GM12873 (cell line): ENCODE measurements around the gene CTDSP1.
A peak's percentile ranks its signal among the peaks of the same experiment; 100 is the strongest.

Experiments
- TF ChIP-seq, protein P1 (sequence below): IDR thresholded peaks from 2 replicates; pipeline ENCODE4 v1.5.1; 2012; ENCODE audit warnings: low read depth, mild to moderate bottlenecking, moderate library complexity, low read length, control low read depth; ENCODE audit not compliant: insufficient read depth; ENCODE audit errors: missing control alignments

CTDSP1 gene

DNA sequence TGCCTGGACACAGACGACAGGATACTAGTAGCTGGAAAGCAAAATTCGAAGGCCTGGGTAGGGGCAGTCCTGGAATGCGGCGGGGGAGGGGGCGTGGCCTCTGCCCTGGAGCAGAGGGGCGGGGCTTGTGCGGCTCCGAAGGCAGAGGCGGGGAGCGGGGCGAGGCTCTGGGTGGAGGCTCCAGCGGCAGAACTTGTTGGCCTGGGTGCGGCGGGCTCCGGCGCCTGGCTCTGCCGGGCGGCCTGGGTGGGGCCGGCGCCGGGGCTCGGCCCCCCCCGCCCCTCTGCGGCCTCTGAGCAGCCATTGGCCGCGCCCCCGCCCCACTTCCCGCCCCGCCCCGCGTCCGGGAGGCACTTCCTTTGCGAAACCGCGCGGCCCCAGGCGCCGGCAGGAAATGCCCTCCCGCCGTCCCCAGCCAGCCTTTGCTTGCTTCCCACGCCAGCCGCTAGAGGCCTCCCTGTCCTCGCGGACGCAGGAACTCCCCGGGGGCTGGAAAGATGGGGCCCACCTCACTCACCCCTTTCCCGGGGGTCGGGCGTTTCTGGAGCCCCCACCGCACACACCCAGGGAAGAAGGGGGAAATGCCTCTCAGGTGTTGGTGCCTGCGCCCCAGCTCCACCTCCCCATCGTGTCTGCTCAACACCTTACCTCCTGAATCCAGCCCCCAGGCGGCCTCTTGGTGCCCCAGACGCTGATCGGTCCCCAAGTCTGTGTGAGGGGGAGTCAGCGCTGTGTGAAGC is 6.7 kb downstream of the CTDSP1 start:
- TF ChIP-seq, protein P1, sequence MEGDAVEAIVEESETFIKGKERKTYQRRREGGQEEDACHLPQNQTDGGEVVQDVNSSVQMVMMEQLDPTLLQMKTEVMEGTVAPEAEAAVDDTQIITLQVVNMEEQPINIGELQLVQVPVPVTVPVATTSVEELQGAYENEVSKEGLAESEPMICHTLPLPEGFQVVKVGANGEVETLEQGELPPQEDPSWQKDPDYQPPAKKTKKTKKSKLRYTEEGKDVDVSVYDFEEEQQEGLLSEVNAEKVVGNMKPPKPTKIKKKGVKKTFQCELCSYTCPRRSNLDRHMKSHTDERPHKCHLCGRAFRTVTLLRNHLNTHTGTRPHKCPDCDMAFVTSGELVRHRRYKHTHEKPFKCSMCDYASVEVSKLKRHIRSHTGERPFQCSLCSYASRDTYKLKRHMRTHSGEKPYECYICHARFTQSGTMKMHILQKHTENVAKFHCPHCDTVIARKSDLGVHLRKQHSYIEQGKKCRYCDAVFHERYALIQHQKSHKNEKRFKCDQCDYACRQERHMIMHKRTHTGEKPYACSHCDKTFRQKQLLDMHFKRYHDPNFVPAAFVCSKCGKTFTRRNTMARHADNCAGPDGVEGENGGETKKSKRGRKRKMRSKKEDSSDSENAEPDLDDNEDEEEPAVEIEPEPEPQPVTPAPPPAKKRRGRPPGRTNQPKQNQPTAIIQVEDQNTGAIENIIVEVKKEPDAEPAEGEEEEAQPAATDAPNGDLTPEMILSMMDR: peak; percentile 76

DNA sequence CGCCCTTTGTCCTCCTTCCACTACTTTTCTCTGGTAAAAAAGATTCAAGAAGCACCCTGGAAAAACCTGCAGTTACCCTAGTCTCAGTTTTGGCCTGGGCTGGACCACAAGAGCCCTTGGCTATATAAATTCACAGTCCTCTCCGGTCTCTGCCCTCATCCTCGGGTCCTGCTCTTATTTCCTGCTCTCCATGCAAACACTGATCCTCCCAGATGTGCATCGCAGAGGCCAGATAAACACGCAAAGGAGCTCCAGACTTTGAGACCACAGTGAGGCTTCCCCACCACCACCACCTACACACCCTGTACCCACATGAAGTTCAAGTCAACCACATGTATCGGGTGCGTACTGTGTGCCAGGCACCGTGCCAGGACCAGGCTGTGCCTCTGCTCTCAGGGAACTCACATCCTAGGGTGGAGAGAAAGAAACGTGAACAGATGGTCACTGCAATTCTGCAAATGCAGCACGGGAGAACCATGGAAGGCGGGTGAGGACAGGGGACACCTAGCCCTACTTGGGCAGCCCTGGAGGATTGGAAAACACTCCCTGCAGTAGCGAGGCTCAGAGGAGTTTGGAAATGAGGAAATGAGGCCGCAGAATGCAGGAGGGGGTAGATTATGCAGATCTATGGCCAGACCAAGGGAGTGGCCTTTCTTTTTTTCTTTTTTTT is 7.4 kb downstream of the CTDSP1 start:
- TF ChIP-seq, protein P1: no peak

DNA sequence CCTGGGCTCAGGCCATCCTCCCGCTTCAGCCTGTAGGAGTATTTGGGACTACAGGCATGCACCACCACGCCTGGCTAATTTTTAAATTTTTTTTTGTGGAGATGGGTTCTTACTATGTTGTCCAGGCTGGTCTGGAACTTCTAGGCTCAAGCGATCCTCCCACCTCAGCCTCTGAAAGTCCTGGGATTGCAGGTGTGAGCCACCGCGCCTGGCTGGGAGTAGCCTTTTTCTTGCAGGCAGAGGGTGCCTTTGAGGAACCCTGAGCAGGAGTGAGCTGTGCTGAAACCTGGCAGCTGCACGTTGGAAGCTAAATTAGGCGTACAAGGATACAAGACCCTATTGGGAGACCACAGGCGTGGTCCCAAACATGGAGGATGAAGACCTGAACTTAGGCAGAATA is 8.0 kb downstream of the CTDSP1 start:
- TF ChIP-seq, protein P1: no peak

- TF ChIP-seq, protein P1: no peak
These were observed 18.7 kb downstream of the CTDSP1 start for GRCh38 chr2:218418321-218418716.

GRCh38 chr2:218418717-218419458 is 19.2 kb downstream of the CTDSP1 start, which contains the start of gene VIL1:
Gene VIL1, plus strand, starts transcription at chr2:218419123. Its CDS starts 4,656 bp downstream, at chr2:218423779.
- TF ChIP-seq, protein P1: no peak

DNA sequence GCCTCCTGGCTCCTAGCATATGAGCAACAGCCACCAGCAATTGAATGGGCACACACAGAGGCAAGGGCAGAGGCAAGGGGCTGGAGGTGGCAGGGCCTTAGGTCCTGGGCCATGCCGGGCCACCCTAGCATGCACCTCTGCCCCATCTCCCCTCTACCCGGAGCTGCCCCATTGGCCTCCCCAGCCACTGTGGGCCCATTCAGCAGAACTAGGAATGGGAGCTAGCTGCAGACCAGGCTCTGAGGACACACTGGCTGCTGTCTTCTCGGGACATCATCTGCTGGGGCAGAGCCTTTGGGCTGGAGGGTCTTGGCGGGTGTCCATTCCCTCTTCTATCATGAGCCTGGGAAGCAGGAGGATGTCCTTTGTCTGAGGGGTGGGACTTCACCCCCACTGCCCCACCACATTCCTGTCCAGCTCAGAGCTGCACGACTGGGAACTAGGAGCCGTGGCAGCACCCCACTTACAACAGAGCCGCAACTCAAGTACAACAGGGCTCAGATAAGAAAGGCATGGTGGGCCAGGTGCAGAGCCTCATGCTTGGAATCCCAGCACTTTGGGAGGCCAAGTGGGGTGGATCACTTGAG is 20.1 kb downstream of the CTDSP1 start:
- TF ChIP-seq, protein P1: no peak
